Measurements from ENCODE around the gene NAPEPLD. TPM values are rescaled to one million over a fixed set of nuclear protein-coding genes. Genes with fewer than 3 reads are reported as not detected.

NAPEPLD gene
- total and polyA plus RNA-seq, 2 donors (not counting 3 experiments of a cell fraction or from before 2014, with no cell fraction given) = 2.6 to 6.7 TPM

DNA sequence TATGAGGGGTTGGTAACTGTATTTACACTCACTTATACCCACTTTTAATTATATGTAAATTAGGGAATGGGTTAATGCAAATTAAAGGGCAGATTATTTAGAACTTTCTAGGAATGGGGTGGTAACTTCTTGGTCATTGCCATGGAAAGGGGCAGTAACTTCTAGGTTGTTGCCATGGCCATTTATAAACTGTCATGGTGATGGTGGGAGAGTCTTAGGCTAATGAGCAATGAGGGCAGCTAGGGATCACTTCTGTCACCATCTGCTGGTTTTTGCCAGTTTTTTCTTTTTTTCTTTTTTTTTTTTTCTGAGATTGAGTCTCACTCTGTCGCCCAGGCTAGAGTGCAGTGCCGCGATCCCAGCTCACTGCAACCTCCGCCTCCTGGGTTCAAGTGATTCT, 33.1 kb downstream of the NAPEPLD start:
- Histone ChIP-seq H3K79me2 (ENCODE audit: control insufficient read depth, insufficient read depth, low read length) (no peaks in the 10 kb centered on the region), H3K9me3 (replicated peaks; ENCODE audit: control insufficient read depth, insufficient read depth, low read length) (no peaks in the 10 kb centered on the region), H3K27ac (ENCODE audit: insufficient read depth, low read depth, low read length) (no peak overlapping the region), H3K36me3 (ENCODE audit: control insufficient read depth in 2 of 2, extremely low read depth in 1 of 2, insufficient read depth in 2 of 2, low read length in 2 of 2) (peaks cover 0 to 3% of the 10 kb centered on the region in 2 experiments), H2AFZ (ENCODE audit: low read depth, low read length) (no peak overlapping the region), H3K27me3 (ENCODE audit: control insufficient read depth in 2 of 2, insufficient read depth in 2 of 2, low read length in 2 of 2) (no peaks in the 10 kb centered on the region), H4K20me1 (replicated peaks; ENCODE audit: control insufficient read depth, extremely low read depth, insufficient read depth, low read length) (no peaks in the 10 kb centered on the region), H3K9me1 (replicated peaks; ENCODE audit: control insufficient read depth, extremely low read depth, insufficient read depth, low read length) (no peaks in the 10 kb centered on the region), H3K4me2 (ENCODE audit: insufficient read depth, low read length) (no peak overlapping the region), H3K4me1 (ENCODE audit: control insufficient read depth, extremely low read depth, insufficient read depth, low read length) (no peaks in the 10 kb centered on the region), H3K9ac (replicated peaks; ENCODE audit: extremely low read depth, insufficient read depth, low read length) (no peak overlapping the region), H3K4me3 (replicated peaks in 1 of 3; ENCODE audit: insufficient read depth in 1 of 3, low read depth in 1 of 3, low read length in 3 of 3) (no peak overlapping the region)
- intact Hi-C loops (cut with micrococcal nuclease) (no loop called here), dilution Hi-C loops (cut with MboI; ENCODE audit: extremely low pct_ligation_motif_present, low sequenced_read_pairs) (no loop called here)
- POLR2A ChIA-PET = no interaction called here
- FAIRE-seq (no peak), DNase-seq (ENCODE audit: low read depth, low spot score) (no peak)
- TF ChIP-seq GATA2 (IDR thresholded peaks at IDR 0.05; ENCODE audit: insufficient read depth, insufficient read length, low read depth, low read length) = no peak
- TF ChIP-seq EZH2 (IDR thresholded peaks at IDR 0.05; ENCODE audit: borderline replicate concordance, low read depth, low read length, severe bottlenecking) = no peak
- no peak for TF ChIP-seq POLR2A (IDR thresholded peaks at IDR 0.05; ENCODE audit: low read depth, low read length)
- TF ChIP-seq JUN (IDR thresholded peaks at IDR 0.05; ENCODE audit: borderline replicate concordance, insufficient read depth, insufficient read length, low read depth) = no peak
- TF ChIP-seq FOS (IDR thresholded peaks at IDR 0.05; ENCODE audit: borderline replicate concordance, insufficient read depth, low read length) = no peak
- TF ChIP-seq, protein P1, sequence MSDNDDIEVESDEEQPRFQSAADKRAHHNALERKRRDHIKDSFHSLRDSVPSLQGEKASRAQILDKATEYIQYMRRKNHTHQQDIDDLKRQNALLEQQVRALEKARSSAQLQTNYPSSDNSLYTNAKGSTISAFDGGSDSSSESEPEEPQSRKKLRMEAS (IDR thresholded peaks at IDR 0.05; ENCODE audit: insufficient read depth, insufficient read length) = no peak
- TF ChIP-seq, protein P2, sequence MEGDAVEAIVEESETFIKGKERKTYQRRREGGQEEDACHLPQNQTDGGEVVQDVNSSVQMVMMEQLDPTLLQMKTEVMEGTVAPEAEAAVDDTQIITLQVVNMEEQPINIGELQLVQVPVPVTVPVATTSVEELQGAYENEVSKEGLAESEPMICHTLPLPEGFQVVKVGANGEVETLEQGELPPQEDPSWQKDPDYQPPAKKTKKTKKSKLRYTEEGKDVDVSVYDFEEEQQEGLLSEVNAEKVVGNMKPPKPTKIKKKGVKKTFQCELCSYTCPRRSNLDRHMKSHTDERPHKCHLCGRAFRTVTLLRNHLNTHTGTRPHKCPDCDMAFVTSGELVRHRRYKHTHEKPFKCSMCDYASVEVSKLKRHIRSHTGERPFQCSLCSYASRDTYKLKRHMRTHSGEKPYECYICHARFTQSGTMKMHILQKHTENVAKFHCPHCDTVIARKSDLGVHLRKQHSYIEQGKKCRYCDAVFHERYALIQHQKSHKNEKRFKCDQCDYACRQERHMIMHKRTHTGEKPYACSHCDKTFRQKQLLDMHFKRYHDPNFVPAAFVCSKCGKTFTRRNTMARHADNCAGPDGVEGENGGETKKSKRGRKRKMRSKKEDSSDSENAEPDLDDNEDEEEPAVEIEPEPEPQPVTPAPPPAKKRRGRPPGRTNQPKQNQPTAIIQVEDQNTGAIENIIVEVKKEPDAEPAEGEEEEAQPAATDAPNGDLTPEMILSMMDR (IDR thresholded peaks at IDR 0.05; ENCODE audit: extremely low read depth in 1 of 2, insufficient read depth in 1 of 2, low read depth in 1 of 2, low read length in 2 of 2) = no peak
- TF ChIP-seq MYC (IDR thresholded peaks at IDR 0.05; ENCODE audit: low read depth, low read length) = no peak
- no peak for TF ChIP-seq POLR2AphosphoS5 (IDR thresholded peaks at IDR 0.05; ENCODE audit: insufficient read depth, low read depth, low read length)
- BruUV-seq (replicated peaks) = no TSS peak
- CTCF ChIA-PET = no interaction called here

Data from endothelial cell of umbilical vein (primary cell).